ENCODE results near the gene CLTRN. TPM values are rescaled to one million over a fixed set of nuclear protein-coding genes. Genes with fewer than 3 reads are reported as not detected.

Gene CLTRN
- polyA plus RNA-seq, 1 donor, result 0.83 TPM

Other genes starting within 250 kb of the CLTRN start
- 3.2 TPM for gene PIR, start 171.5 kb downstream of the CLTRN start, polyA plus RNA-seq (ENCODE audit: insufficient read length)
- 2.3 TPM for gene BMX, start 164.0 kb downstream of the CLTRN start, polyA plus RNA-seq (ENCODE audit: insufficient read length)
- gene ACE2, start 63.8 kb downstream of the CLTRN start, polyA plus RNA-seq (ENCODE audit: insufficient read length), result not detected
- 4.0 TPM for gene CA5B, start 73.5 kb upstream of the CLTRN start, polyA plus RNA-seq (ENCODE audit: insufficient read length)
- gene ZRSR2, start 125.7 kb upstream of the CLTRN start, polyA plus RNA-seq (ENCODE audit: insufficient read length), result 9.4 TPM
- gene AP1S2, start 190.0 kb upstream of the CLTRN start, polyA plus RNA-seq (ENCODE audit: insufficient read length), result 40.4 TPM

Data from hindlimb muscle (tissue), 1 donor.